Spleen (tissue), 11 donors: ENCODE data around the gene EYS. TPM values are rescaled to one million over a fixed set of nuclear protein-coding genes. Genes with fewer than 3 reads are reported as not detected.

Source experiments
- DNase-seq: peaks from one replicate; pipeline ENCODE4 v3.0.0-alpha.2; 2020
- H3K27ac ChIP-seq, 8 donors: fragments of 200-600 bp; sonication (generic) in 7 of 8; 1 replicate in 4 of 8; 2 replicates in 4 of 8; pipeline versions ENCODE4 v1.5.0 to v1.8.0; 2016 to 2021; ENCODE audit warnings: inconsistent platforms in 4 of 8, mild to moderate bottlenecking in 4 of 8, moderate library complexity in 1 of 8
- H3K27me3 ChIP-seq, 7 donors: fragments of 200-600 bp; sonication (generic) in 6 of 7; replicated peaks in 1 of 7; 1 replicate in 4 of 7; 2 replicates in 3 of 7; pipeline versions ENCODE4 v1.5.0 to v1.8.0; 2016 to 2021; ENCODE audit warnings: inconsistent platforms in 3 of 7, mild to moderate bottlenecking in 1 of 7
- H3K36me3 ChIP-seq, 6 donors: fragments of 200-600 bp; sonication (generic) in 5 of 6; 1 replicate in 4 of 6; 2 replicates in 2 of 6; pipeline versions ENCODE4 v1.5.0 to v1.8.0; 2016 to 2021; ENCODE audit warnings: inconsistent platforms in 2 of 6
- H3K4me1 ChIP-seq, 6 donors: fragments of 200-600 bp; sonication (generic) in 5 of 6; 1 replicate in 3 of 6; 2 replicates in 3 of 6; pipeline versions ENCODE4 v1.5.0 to v1.8.0; 2016 to 2021; ENCODE audit warnings: inconsistent platforms in 3 of 6
- H3K4me3 ChIP-seq, 8 donors: fragments of 200-600 bp; sonication (generic) in 7 of 8; 1 replicate in 4 of 8; 2 replicates in 4 of 8; pipeline versions ENCODE4 v1.5.0 to v1.8.0; 2016 to 2021; ENCODE audit warnings: inconsistent platforms in 4 of 8, mild to moderate bottlenecking in 4 of 8, moderate library complexity in 2 of 8
- H3K9me3 ChIP-seq, 8 donors: fragments of 200-600 bp; sonication (generic) in 7 of 8; 1 replicate in 4 of 8; 2 replicates in 4 of 8; pipeline versions ENCODE4 v1.5.0 to v1.8.0; 2016 to 2021; ENCODE audit warnings: inconsistent platforms in 4 of 8
- CTCF ChIP-seq, 11 experiments: fragments of 200-600 bp in 7 of 11; fragments of 450-650 bp in 4 of 11; sonication (generic) in 4 of 11; IDR thresholded peaks in 8 of 11; conservative IDR thresholded peaks in 3 of 11; 1 replicate in 7 of 11; 2 replicates in 4 of 11; pipeline versions ENCODE4 v1.4.0 to v1.8.0; 2016 to 2021; ENCODE audit warnings: antibody characterized with exemption in 11 of 11, inconsistent platforms in 4 of 11, mild to moderate bottlenecking in 1 of 11
- POLR2A ChIP-seq, 3 donors: fragments of 450-650 bp; IDR thresholded peaks; one replicate each; pipeline ENCODE4 v1.5.1; 2017; ENCODE audit warnings: antibody characterized with exemption in 3 of 3, mild to moderate bottlenecking in 1 of 3
- POLR2AphosphoS5 ChIP-seq, 3 donors: sonication (generic); formaldehyde crosslinking; IDR thresholded peaks; one replicate each; pipeline ENCODE4 v1.5.1; 2017; ENCODE audit warnings: antibody characterized with exemption in 3 of 3
- WGBS, 5 donors: extraction: QIAGEN DNeasy Blood & Tissue Kit in 3 of 5; methylation state at CpG; one replicate each; pipeline versions ENCODE4 v1.1.5 to v1.1.7; 2013 to 2018; 5-methylcytosine and 5-hydroxymethylcytosine counted together
- intact Hi-C: fragments of 100-400 bp; cut with DNase I; formaldehyde crosslinking; loops from one replicate; pipeline ENCODE4 v1.15.0; 2023; ENCODE audit warnings: low total_unique reads
- polyA plus RNA-seq, 3 donors: library from polyadenylated mRNA; stranded (reverse); fragments of 200-250 nt; gene quantifications; one replicate each; pipeline ENCODE4 v1.2.1, GENCODE V29; 2013
- total RNA-seq, 7 donors: library from RNA; depleted of rRNA in 3 of 7; stranded (reverse); fragments of >200 nt in 3 of 7; fragmentation: NEBNext Ultra II Directional in 4 of 7; extraction: Animal tissue kit (Norgen Biotek cat#: 25700) in 4 of 7; gene quantifications; one replicate each; pipeline versions ENCODE4 v1.1.0 to v1.2.1, GENCODE V29; 2016 to 2021
- donor health status: healthy with polysubstance abuse.
- donor health status: DM: no; HTN: no; CAD: no; lungs with moderate emphysema.
- donor health status: DM: no; HTN: no; CAD: no.
- donor health status: Bipolar disorder and iron deficiency.
- donor health status: healthy.
- donor health status: DM: no; HTN: no; CAD: no.
- donor health status: DM: yes; HTN: yes; CAD: no.

EYS gene
- total and polyA plus RNA-seq, 10 donors: under 0.01 to 0.72 (median 0.28) TPM; not detected in 5

GRCh38 chr6:64948261-64948660 lies 758.8 kb downstream of the EYS start:
- no peak for TF ChIP-seq POLR2AphosphoS5 (IDR thresholded peaks at IDR 0.05)
- no peak for TF ChIP-seq CTCF (IDR thresholded peaks at IDR 0.05 in 8 of 11, conservative IDR thresholded peaks at IDR 0.05 in 3 of 11)
- no peak for TF ChIP-seq POLR2A (IDR thresholded peaks at IDR 0.05)
- H3K4me3 ChIP-seq: no peak overlapping the region
- intact Hi-C loops: no loop called here
- H3K27me3 ChIP-seq: no peaks in the 10 kb centered on the region
- peaks cover 0 to 4% (median 0%) of the 10 kb centered on the region in 8 donors for H3K9me3 ChIP-seq
- no peak overlapping the region for H3K27ac ChIP-seq
- no peaks in the 10 kb centered on the region for H3K4me1 ChIP-seq
- no peaks in the 10 kb centered on the region for H3K36me3 ChIP-seq
- no peak for DNase-seq

DNA sequence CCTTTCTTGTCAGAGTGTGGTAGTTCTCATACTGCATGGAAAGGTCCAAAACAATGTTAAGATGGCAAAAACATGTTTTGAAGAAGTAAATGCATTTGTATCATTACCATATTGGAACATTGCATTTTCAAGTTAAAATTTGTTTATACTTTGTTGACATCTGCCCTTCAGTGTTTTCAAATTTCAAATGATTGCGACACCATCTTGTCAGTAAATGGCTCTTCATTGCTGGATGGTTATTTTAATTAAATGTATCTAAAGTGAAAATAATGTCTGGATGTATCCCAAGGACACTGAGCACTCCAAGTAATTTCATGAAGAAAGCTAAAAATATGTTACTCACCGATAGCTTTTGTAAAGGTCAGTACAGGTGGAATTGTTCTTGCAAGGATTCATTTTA lies 761.6 kb downstream of the EYS start:
- H3K27ac ChIP-seq: no peak overlapping the region
- no peak for DNase-seq
- TF ChIP-seq CTCF (IDR thresholded peaks at IDR 0.05 in 8 of 11, conservative IDR thresholded peaks at IDR 0.05 in 3 of 11) (no peak), POLR2A (IDR thresholded peaks at IDR 0.05) (no peak), POLR2AphosphoS5 (IDR thresholded peaks at IDR 0.05) (no peak)
- intact Hi-C loops: no loop called here
- no peak overlapping the region for H3K4me3 ChIP-seq
- no peaks in the 10 kb centered on the region for H3K27me3 ChIP-seq
- no peaks in the 10 kb centered on the region for H3K36me3 ChIP-seq
- no peaks in the 10 kb centered on the region for H3K4me1 ChIP-seq
- H3K9me3 ChIP-seq: peaks cover 0 to 11% (median 8%) of the 10 kb centered on the region in 8 donors
- 84 to 90% (median 87%) methylated on average over 2 of the region's 2 CpGs for WGBS, 5 donors

- no peak for DNase-seq
- intact Hi-C loops: no loop called here
- Histone ChIP-seq H3K9me3 (peaks cover 0 to 14% (median 0%) of the 10 kb centered on the region in 8 donors), H3K4me1 (no peaks in the 10 kb centered on the region), H3K36me3 (no peaks in the 10 kb centered on the region), H3K27me3 (no peaks in the 10 kb centered on the region), H3K27ac (no peak overlapping the region), H3K4me3 (no peak overlapping the region)
- WGBS, 5 donors: 73 to 90% (median 79%) methylated on average over 1 of the region's 1 CpG
- TF ChIP-seq POLR2A (IDR thresholded peaks at IDR 0.05) (no peak), CTCF (IDR thresholded peaks at IDR 0.05 in 8 of 11, conservative IDR thresholded peaks at IDR 0.05 in 3 of 11) (no peak), POLR2AphosphoS5 (IDR thresholded peaks at IDR 0.05) (no peak)
Observed at GRCh38 chr6:64932486-64932885, 774.5 kb downstream of the EYS start.

- H3K27me3 ChIP-seq: no peaks in the 10 kb centered on the region
- 75 to 87% (median 81%) methylated on average over 2 of the region's 2 CpGs for WGBS, 5 donors
- no peaks in the 10 kb centered on the region for H3K36me3 ChIP-seq
- TF ChIP-seq CTCF (IDR thresholded peaks at IDR 0.05 in 8 of 11, conservative IDR thresholded peaks at IDR 0.05 in 3 of 11) (no peak), POLR2AphosphoS5 (IDR thresholded peaks at IDR 0.05) (no peak), POLR2A (IDR thresholded peaks at IDR 0.05) (no peak)
- H3K27ac ChIP-seq: no peak overlapping the region
- no peaks in the 10 kb centered on the region for H3K4me1 ChIP-seq
- intact Hi-C loops: no loop called here
- no peak overlapping the region for H3K4me3 ChIP-seq
- no peak for DNase-seq
- H3K9me3 ChIP-seq: peaks cover 0 to 17% (median 0%) of the 10 kb centered on the region in 8 donors
Observed at GRCh38 chr6:64930681-64931080, 776.3 kb downstream of the EYS start.
